Natural killer cell (primary cell): ENCODE measurements around the gene ZNF75A. TPM values are rescaled to one million over a fixed set of nuclear protein-coding genes. Genes with fewer than 3 reads are reported as not detected.
"Not testable (repeated sequence)": the region's sequence is repeated elsewhere in the genome, so short reads cannot be mapped to it uniquely, and the experiment has no call there.

Experiments used
- ATAC-seq, 3 donors: fragments of 150-1000 bp in 2 of 3; fragments of 200-7000 bp in 1 of 3; cut with Tn5 transposase; 1 replicate in 1 of 3; 2 replicates in 2 of 3; pipeline ENCODE4 v1.10.0; 2021; ENCODE audit warnings: mild to moderate bottlenecking in 2 of 3, moderate library complexity in 2 of 3
- DNase-seq, 2 donors: peaks; one replicate each; pipeline versions ENCODE4 v3.0.0 to v3.0.0-alpha.2; 2013 to 2021; ENCODE audit warnings: mixed read lengths in 1 of 2
- H3K27ac ChIP-seq: one replicate; pipeline ENCODE4 v1.5.1; 2013; ENCODE audit warnings: mild to moderate bottlenecking, low read length
- H3K27me3 ChIP-seq: one replicate; pipeline ENCODE4 v1.6.1; 2013; ENCODE audit warnings: low read length; ENCODE audit not compliant: control insufficient read depth, insufficient read depth
- H3K36me3 ChIP-seq: one replicate; pipeline ENCODE4 v1.6.1; 2013; ENCODE audit warnings: low read length; ENCODE audit not compliant: control insufficient read depth, insufficient read depth
- H3K4me1 ChIP-seq: one replicate; pipeline ENCODE4 v1.6.1; 2013; ENCODE audit warnings: low read length; ENCODE audit not compliant: control insufficient read depth, insufficient read depth
- H3K4me3 ChIP-seq: one replicate; pipeline ENCODE4 v1.5.1; 2013; ENCODE audit warnings: low read length
- H3K9me3 ChIP-seq: one replicate; pipeline ENCODE4 v1.6.1; 2013; ENCODE audit warnings: low read length; ENCODE audit not compliant: control insufficient read depth, insufficient read depth
- H3K27ac Mint-ChIP-seq, 2 donors: one replicate each; pipeline ENCODE4 v1.8.0; 2022; ENCODE audit warnings: mild to moderate bottlenecking in 2 of 2, mixed read lengths in 2 of 2, moderate library complexity in 1 of 2
- H3K27me3 Mint-ChIP-seq, 2 donors: one replicate each; pipeline ENCODE4 v1.8.0; 2022; ENCODE audit warnings: low read depth in 2 of 2, mixed read lengths in 2 of 2
- H3K36me3 Mint-ChIP-seq: one replicate; pipeline ENCODE4 v1.8.0; 2022; ENCODE audit warnings: mixed read lengths
- H3K4me1 Mint-ChIP-seq, 2 donors: one replicate each; pipeline ENCODE4 v1.8.0; 2022; ENCODE audit warnings: mixed read lengths in 2 of 2
- H3K4me3 Mint-ChIP-seq: one replicate; pipeline ENCODE4 v1.8.0; 2022; ENCODE audit warnings: mild to moderate bottlenecking, moderate library complexity, mixed read lengths
- H3K9me3 Mint-ChIP-seq, 2 donors: one replicate each; pipeline ENCODE4 v1.8.0; 2022; ENCODE audit warnings: mixed read lengths in 2 of 2
- WGBS: methylation state at CpG from one replicate; pipeline ENCODE4 v1.1.7; 2013; ENCODE audit warnings: missing lambda C conversion rate; ENCODE audit not compliant: insufficient coverage; 5-methylcytosine and 5-hydroxymethylcytosine counted together
- intact Hi-C: fragments of 100-400 bp; cut with micrococcal nuclease; formaldehyde crosslinking; loops from one replicate; pipeline ENCODE4 v1.14.2; 2022
- total RNA-seq, 4 donors: library from RNA; stranded (reverse); fragments of 120-200 nt in 1 of 4; gene quantifications; one replicate each; pipeline versions ENCODE4 v1.2.3 to v1.2.4, GENCODE V29; 2013 to 2022
- TF ChIP-seq, protein P1 (sequence below): fragments of 200-600 bp; IDR thresholded peaks from one replicate; pipeline ENCODE4 v1.8.0; 2022; ENCODE audit warnings: antibody characterized with exemption

Gene ZNF75A
- total RNA-seq, 3 donors from 2014 or later (not counting 1 experiment from before 2014, with no cell fraction given): 30.6 to 44.6 (median 39.0) TPM

DNA sequence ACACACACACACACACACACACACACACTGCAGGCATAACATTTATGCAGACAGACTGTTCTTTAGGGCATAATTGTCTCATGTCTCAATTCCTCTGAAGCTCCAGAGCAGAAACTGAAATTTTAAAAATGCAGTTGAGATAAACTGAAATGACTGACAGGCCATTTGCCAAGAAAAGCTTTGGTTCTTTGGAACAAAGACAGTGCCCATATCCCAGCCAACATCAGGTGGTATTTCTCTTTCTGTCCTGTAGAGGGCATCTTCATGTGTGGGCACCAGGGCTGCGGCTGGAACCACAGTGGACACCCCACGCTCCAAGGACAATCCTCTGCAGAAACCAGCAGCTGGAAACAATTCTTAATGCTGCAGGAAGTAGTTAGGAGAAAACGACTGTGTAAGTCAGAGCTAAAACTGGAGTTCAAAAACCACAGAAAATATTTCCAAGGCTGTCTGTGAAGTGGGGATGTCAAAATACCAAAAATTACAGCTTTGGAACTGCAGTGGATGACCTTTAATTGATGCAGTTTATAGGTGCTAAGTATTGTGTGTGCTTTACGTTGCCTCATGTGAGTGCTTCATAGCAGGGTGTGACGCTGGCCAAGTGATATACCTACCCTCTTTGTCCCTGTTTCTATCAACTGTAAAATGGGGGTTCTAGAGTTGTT, 38.3 kb upstream of the ZNF75A start:
- Mint-ChIP-seq H3K9me3 (no peaks in the 10 kb centered on the region), H3K27me3 (no peaks in the 10 kb centered on the region), H3K4me3 (peak overlapping the region; percentile 63), H3K36me3 (peaks cover 5% of the 10 kb centered on the region), H3K4me1 (peaks cover 18 to 27% of the 10 kb centered on the region in 2 donors), H3K27ac (peak overlapping the region in 1 of 2 donors; percentile 23)
- Histone ChIP-seq H3K27ac (no peak overlapping the region), H3K9me3 (no peaks in the 10 kb centered on the region), H3K4me3 (no peak overlapping the region), H3K27me3 (no peaks in the 10 kb centered on the region), H3K4me1 (peaks cover 17% of the 10 kb centered on the region), H3K36me3 (no peaks in the 10 kb centered on the region)
- ATAC-seq (no peak), DNase-seq (peak in 1 of 2 donors; percentile 48)
- TF ChIP-seq, protein P1, sequence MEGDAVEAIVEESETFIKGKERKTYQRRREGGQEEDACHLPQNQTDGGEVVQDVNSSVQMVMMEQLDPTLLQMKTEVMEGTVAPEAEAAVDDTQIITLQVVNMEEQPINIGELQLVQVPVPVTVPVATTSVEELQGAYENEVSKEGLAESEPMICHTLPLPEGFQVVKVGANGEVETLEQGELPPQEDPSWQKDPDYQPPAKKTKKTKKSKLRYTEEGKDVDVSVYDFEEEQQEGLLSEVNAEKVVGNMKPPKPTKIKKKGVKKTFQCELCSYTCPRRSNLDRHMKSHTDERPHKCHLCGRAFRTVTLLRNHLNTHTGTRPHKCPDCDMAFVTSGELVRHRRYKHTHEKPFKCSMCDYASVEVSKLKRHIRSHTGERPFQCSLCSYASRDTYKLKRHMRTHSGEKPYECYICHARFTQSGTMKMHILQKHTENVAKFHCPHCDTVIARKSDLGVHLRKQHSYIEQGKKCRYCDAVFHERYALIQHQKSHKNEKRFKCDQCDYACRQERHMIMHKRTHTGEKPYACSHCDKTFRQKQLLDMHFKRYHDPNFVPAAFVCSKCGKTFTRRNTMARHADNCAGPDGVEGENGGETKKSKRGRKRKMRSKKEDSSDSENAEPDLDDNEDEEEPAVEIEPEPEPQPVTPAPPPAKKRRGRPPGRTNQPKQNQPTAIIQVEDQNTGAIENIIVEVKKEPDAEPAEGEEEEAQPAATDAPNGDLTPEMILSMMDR: peak; percentile 53
- intact Hi-C loops: no loop called here
- 56% methylated on average over 4 of the region's 5 CpGs for WGBS

DNA sequence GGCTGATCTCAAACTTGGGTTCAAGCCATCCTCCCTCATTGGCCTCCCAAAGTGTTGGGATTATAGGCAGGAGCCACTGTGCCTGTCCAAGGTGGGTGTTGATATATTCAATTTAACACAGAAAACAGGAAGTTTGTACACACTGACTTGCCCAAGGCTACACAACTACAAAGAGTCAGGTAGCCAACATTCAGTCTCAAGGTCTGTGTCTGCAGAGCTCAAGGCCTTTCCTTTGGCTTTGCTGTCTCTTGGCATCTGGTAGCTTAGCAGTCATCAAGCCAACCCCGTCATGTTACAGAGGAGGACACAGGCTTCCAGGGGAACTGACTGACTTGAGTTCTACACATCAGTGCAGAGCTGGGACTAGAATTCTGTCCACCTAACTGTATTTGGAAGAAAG, 37.0 kb upstream of the ZNF75A start:
- no peak overlapping the region for H3K4me3 Mint-ChIP-seq
- no peaks in the 10 kb centered on the region for H3K27me3 Mint-ChIP-seq
- H3K9me3 Mint-ChIP-seq: no peaks in the 10 kb centered on the region
- TF ChIP-seq, protein P1: no peak
- ATAC-seq: no peak
- no peaks in the 10 kb centered on the region for H3K27me3 ChIP-seq
- H3K36me3 Mint-ChIP-seq: peaks cover 5% of the 10 kb centered on the region
- DNase-seq: no peak
- H3K4me1 Mint-ChIP-seq: peaks cover 18 to 19% of the 10 kb centered on the region in 2 donors
- intact Hi-C loops: no loop called here
- no peak overlapping the region for H3K27ac ChIP-seq
- H3K4me1 ChIP-seq: peaks cover 10% of the 10 kb centered on the region
- no peak overlapping the region for H3K4me3 ChIP-seq
- H3K27ac Mint-ChIP-seq: no peak overlapping the region
- no peaks in the 10 kb centered on the region for H3K36me3 ChIP-seq
- WGBS: 95% methylated on average over 1 of the region's 1 CpG
- H3K9me3 ChIP-seq: no peaks in the 10 kb centered on the region

DNA sequence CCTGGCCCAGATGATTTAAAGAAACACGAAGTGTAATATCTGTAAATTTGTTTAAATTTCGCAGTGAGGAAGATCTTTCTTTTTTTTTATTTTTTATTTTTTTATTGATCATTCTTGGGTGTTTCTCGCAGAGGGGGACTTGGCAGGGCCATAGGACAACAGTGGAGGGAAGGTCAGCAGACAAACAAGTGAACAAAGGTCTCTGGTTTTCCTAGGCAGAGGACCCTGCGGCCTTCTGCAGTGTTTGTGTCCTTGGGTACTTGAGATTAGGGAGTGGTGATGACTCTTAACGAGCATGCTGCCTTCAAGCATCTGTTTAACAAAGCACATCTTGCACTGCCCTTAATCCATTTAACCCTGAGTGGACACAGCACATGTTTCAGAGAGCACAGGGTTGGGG, 34.6 kb upstream of the ZNF75A start:
- H3K4me3 Mint-ChIP-seq, H3K36me3 Mint-ChIP-seq: not testable (repeated sequence)

DNA sequence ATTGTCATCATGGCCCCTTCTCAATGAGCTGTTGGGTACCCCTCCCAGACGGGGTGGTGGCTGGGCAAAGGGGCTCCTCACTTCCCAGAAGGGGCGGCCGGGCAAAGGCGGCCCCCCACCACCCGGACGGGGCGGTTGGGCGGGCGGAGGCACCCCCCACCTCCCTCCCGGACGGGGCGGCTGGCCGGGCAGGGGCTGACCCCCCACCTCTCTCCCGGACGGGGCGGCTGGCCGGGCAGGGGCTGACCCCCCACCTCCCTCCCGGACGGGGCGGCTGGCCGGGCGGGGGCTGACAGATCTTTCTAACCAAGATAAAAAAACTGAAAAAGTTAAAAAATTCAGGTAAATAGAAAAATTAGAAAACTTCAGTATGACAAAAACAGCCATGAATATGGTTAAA, 34.0 kb upstream of the ZNF75A start:
- H3K4me1 Mint-ChIP-seq, DNase-seq, H3K4me1 ChIP-seq, ATAC-seq, H3K27ac Mint-ChIP-seq, H3K27ac ChIP-seq, H3K36me3 Mint-ChIP-seq, H3K4me3 Mint-ChIP-seq, H3K36me3 ChIP-seq, intact Hi-C loops, H3K27me3 Mint-ChIP-seq, H3K9me3 ChIP-seq, H3K9me3 Mint-ChIP-seq, H3K4me3 ChIP-seq, H3K27me3 ChIP-seq: not testable (repeated sequence)
- 97% methylated on average over 5 of the region's 22 CpGs for WGBS

More for the DNA sequence above, 34.6 kb upstream of the ZNF75A start:
- H3K9me3 ChIP-seq, H3K27ac Mint-ChIP-seq, DNase-seq, H3K27ac ChIP-seq, intact Hi-C loops, H3K27me3 ChIP-seq, H3K4me3 ChIP-seq, H3K9me3 Mint-ChIP-seq, H3K36me3 ChIP-seq, H3K4me1 ChIP-seq, H3K4me1 Mint-ChIP-seq, H3K27me3 Mint-ChIP-seq, ATAC-seq: not testable (repeated sequence)
- 100% methylated on average over 2 of the region's 5 CpGs for WGBS
